Airway epithelial cell (primary cell): ENCODE data around the gene TMEM201. TPM values are rescaled to one million over a fixed set of nuclear protein-coding genes. Genes with fewer than 3 reads are reported as not detected.

Experiments used
- total RNA-seq: library from RNA; depleted of rRNA; stranded (reverse); fragments of >200 nt; gene quantifications from 2 replicates; pipeline ENCODE4 v1.2.3, GENCODE V29; 2015

TMEM201 gene, protein sequence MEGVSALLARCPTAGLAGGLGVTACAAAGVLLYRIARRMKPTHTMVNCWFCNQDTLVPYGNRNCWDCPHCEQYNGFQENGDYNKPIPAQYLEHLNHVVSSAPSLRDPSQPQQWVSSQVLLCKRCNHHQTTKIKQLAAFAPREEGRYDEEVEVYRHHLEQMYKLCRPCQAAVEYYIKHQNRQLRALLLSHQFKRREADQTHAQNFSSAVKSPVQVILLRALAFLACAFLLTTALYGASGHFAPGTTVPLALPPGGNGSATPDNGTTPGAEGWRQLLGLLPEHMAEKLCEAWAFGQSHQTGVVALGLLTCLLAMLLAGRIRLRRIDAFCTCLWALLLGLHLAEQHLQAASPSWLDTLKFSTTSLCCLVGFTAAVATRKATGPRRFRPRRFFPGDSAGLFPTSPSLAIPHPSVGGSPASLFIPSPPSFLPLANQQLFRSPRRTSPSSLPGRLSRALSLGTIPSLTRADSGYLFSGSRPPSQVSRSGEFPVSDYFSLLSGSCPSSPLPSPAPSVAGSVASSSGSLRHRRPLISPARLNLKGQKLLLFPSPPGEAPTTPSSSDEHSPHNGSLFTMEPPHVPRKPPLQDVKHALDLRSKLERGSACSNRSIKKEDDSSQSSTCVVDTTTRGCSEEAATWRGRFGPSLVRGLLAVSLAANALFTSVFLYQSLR
- total RNA-seq: 9.7 and 10.8 TPM in 2 replicates

GRCh38 chr1:9588551-9589143 is at the start of gene TMEM201:
Gene TMEM201 (plus strand): TSS chr1:9588911. CDS start chr1:9588931, 20 bp downstream.

DNA sequence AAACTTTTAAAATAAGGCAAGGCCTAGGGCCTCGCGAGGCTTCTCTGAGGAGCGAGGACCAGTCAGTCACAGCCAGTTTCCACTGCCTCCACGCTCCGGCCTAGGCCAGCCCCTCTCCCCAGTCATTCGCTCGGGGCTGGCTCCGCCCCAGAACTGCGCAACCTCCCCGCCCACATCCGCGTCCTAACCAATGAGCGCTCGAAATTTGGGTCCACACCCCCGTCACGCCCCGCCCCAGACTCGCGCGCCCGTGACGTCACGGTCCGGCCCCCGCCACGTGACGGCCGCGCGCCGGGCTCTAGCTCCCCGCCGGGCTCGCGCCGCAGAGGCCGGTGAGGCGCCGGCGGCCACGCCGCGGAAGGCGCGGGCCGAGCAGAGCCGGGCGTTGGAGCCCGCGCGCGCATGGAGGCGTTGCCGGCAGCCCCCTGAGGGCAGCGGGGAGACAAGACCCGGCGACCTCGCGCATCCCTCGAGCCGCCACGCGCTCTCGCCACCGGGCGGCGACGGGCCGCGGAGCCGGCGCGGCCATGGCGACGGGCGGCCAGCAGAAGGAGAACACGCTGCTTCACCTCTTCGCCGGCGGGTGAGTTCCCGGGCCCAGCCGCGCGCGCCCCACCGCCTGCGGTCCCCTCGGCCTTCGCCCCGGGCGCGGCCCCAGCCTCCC is 49.4 kb upstream of the TMEM201 start, which contains the start of gene SLC25A33:
SLC25A33 (plus strand) TSS at position 301 of the 664 bp plus-strand sequence; CDS start at position 528, 227 bp downstream.

DNA sequence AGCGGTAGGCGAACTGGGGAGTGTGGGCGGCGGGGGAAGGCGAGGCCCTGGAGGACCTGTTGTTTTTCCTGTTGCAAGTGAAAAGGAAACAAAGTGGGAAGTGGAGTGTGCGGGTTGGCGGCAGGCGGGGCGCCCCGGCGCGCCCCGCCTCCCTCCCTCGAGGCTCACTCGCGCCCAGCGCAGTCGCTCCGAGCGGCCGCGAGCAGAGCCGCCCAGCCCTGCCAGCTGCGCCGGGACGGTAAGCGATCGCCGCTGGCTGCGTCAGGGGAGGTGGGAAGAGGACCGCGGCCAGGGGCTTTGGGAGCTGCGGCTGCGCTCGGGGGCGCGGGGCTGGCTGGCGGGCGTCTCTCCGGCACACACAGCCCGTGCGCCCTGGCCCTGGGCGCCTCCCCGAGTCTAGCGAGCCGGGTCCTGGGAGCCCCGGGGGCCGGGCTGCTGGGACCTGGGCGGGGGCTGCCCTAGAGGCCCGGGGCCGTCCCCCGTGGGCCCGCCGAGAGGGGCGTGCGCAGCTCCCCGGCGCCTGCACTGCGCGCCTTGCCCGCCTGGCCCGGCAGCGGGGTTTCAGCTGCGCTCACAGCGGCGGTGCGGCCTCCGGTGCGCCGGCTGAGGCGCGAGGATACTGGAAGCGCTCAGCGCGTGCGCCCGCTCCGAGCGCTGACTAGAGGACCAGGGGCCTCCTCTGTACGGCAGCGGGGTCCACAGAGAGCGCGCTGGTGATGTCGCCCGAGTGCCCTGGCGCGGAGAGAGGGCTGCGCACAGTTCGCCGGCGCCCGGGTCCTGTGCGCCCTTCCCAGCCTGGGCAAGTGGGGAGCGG is 63.1 kb downstream of the TMEM201 start, which contains the start of gene PIK3CD:
PIK3CD (plus strand) TSS at position 167 of the 814 bp plus-strand sequence. CDS start 58,725 bp downstream, outside the sequence.

Other genes with a start within 250 kb of the TMEM201 start
- 5.0 and 7.8 TPM in 2 replicates for gene SLC25A33, start 49.4 kb upstream of the TMEM201 start, total RNA-seq
- gene PIK3CD, start 62.8 kb downstream of the TMEM201 start, total RNA-seq: 6.8 and 10.0 TPM in 2 replicates
- 114 and 157 TPM in 2 replicates for gene CLSTN1, start 235.1 kb downstream of the TMEM201 start, total RNA-seq